ENCODE data around the gene ARHGEF7. TPM values are rescaled to one million over a fixed set of nuclear protein-coding genes. Genes with fewer than 3 reads are reported as not detected.

Gene ARHGEF7
- total RNA-seq, 2 donors from 2014 or later = 61.7 to 76.0 TPM

- DNase-seq (ENCODE audit: low spot score) = no peak
These were observed 223.7 kb downstream of the ARHGEF7 start for GRCh38 chr13:111338841-111339240.

DNA sequence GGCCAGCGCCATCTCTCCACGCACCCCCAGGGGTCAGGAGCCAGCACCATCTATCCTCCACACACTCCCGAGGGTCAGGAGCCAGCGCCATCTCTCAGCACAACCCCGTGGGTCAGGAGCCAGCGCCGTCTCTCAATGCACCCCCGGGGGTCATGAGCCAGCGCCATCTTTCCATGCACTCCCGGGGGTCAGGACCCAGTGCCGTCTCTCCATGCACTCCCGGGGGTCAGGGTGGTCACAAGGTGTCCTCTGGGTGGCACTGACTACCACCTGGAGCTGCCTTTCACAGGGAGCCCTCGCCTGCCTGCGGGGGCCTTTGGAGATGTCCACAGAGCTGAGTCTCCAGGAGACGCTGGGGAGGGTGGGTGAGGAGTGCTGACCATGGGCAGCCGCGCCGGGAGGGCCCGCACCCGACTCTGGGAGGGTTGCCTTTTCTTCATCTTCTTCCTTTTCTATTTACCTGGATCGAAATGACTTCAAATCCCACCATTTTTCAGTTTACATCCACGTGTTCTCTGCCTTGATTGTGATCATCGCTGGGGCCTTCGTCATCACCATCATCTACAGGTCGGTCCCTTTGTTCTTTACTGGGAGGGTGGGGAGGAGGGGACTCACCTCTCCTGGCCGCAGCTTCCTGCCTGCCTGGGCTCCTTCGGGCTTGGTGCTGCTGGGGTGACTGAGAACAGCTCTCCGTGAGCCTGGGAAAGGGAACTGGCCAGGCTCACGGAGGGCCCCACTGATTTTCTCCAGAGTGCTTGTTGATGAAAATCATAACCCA lies 224.4 kb downstream of the ARHGEF7 start:
- no peak for DNase-seq (ENCODE audit: low spot score)
- intact Hi-C loops (cut with DNase I) = no loop called here

More at GRCh38 chr13:111338841-111339240, 223.7 kb downstream of the ARHGEF7 start:
- intact Hi-C loops (cut with DNase I) = no loop called here

- no peak for DNase-seq (ENCODE audit: low spot score)
- intact Hi-C loops (cut with DNase I) = no loop called here
These were observed 226.8 kb downstream of the ARHGEF7 start for GRCh38 chr13:111341886-111342285.

DNA sequence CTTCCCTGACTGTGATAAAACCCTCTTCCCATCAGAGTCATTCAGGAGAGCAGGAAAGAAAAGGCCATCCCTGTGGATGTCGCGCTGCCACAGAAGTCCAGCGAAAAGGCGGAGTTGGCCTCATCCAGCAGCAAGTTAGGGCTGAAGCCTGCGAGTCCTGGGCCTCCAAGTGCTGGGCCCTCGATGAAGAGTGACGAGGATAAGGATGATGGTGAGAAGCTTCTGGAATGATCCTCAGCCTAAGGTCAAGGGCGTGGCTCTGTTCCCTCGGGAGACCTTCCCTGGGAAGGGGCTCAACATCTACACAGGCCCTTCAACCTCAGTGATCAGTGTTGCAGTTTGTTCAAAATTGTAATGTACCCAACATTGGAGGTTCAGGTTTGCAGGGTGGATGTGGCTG lies 227.6 kb downstream of the ARHGEF7 start:
- no peak for DNase-seq (ENCODE audit: low spot score)
- intact Hi-C loops (cut with DNase I) = no loop called here

DNA sequence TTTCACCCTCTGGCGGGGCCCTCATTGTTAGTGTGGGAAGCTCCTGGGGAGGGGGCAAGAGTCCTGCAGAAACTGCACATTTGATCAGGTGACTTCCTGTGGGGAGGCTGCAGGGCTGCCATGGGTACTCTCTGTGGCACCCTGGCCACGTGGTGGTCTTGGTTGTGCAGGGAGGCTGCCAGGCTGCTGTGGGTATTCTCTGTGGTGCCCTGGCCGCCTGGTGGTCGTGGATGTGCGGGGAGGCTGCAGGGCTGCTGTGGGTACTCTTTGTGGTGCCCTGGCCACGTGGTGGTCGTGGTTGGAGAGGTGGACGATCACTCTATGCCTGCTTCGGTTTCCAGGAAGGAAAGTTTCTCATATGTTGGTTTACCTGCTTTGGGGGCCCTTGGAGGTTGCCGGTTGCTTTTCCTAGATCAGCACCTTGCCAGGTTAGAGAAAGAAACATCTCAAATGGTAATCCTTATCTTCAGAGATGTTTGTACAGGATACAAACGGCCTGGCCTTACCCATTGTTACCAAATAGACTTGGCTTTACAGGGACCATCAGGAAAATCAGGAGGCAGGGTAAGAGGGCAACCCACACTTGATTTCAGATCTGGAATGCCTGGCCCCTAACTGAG lies 228.2 kb downstream of the ARHGEF7 start:
- no peak for DNase-seq (ENCODE audit: low spot score)
- intact Hi-C loops (cut with DNase I) = no loop called here

- DNase-seq (ENCODE audit: low spot score) = no peak
- intact Hi-C loops (cut with DNase I) = no loop called here
These were observed 229.5 kb downstream of the ARHGEF7 start for GRCh38 chr13:111344471-111345191.

DNA sequence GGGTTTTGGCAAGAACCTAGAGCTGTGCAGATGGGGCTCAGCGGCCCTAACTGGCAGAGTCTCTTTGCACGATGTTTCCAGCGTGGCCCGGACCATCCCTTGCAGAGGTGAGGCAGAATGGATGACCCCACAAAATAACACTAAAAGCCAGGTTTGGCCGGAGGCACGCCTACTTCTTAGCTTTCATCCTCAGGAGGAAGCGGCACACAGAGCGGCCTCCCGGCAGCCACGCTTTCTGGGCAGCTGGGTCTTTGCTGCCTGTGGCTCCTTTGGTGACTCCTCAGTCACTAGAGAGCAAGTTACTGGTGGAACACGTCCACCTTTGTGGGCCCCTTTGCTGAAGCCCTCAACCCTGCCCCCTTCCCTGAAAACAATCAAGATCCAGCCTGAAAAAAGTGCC lies 230.6 kb downstream of the ARHGEF7 start:
- no peak for DNase-seq (ENCODE audit: low spot score)
- intact Hi-C loops (cut with DNase I) = no loop called here

GRCh38 chr13:111346101-111346680 lies 231.1 kb downstream of the ARHGEF7 start:
- intact Hi-C loops (cut with DNase I) = no loop called here
- DNase-seq (ENCODE audit: low spot score) = peak; percentile 73

GRCh38 chr13:111347438-111347837 lies 232.3 kb downstream of the ARHGEF7 start:
- intact Hi-C loops (cut with DNase I) = no loop called here

GRCh38 chr13:111353508-111353907 lies 238.4 kb downstream of the ARHGEF7 start:
- intact Hi-C loops (cut with DNase I) = no loop called here
- DNase-seq (ENCODE audit: low spot score) = no peak

More at GRCh38 chr13:111347438-111347837, 232.3 kb downstream of the ARHGEF7 start:
- no peak for DNase-seq (ENCODE audit: low spot score)

- no peak for DNase-seq (ENCODE audit: low spot score)
- intact Hi-C loops (cut with DNase I) = no loop called here
These were observed 239.7 kb downstream of the ARHGEF7 start for GRCh38 chr13:111354789-111355188.

Other genes starting within 250 kb of the ARHGEF7 start
- 100 to 1,000 TPM; 114 to 138 TPM for gene ANKRD10, start 200.2 kb upstream of the ARHGEF7 start, total RNA-seq
- gene TEX29, start 205.3 kb downstream of the ARHGEF7 start, total RNA-seq = under 1 TPM in 1 of 2 donors, not detected in 1; 0.29 TPM

Data from posterior vena cava (tissue), 2 donors.